ENCODE results near the gene CCDC175.

The CCDC175 gene

DNA sequence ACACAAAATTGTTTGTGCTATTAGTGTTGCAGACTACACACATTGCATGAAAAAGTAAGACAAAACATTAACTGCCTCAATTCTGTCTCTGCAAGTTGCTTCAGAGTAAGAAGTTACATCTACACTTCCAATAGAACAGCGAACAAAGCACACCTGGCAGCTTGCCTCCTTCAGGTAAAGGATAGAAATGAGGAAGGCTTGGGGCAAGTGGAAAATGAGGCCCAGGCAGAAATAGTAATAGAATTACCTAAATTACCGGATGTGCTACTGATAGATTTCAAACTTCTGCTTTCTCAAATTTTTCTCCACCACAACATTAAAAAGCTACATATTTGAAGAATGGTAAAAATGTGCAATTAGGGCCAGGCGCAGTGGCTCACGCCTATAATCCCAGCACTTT, 37.7 kb downstream of the CCDC175 start:
- DNase-seq: no peak

- DNase-seq: no peak
Measured at GRCh38 chr14:59537476-59537875, 39.1 kb downstream of the CCDC175 start.

DNA sequence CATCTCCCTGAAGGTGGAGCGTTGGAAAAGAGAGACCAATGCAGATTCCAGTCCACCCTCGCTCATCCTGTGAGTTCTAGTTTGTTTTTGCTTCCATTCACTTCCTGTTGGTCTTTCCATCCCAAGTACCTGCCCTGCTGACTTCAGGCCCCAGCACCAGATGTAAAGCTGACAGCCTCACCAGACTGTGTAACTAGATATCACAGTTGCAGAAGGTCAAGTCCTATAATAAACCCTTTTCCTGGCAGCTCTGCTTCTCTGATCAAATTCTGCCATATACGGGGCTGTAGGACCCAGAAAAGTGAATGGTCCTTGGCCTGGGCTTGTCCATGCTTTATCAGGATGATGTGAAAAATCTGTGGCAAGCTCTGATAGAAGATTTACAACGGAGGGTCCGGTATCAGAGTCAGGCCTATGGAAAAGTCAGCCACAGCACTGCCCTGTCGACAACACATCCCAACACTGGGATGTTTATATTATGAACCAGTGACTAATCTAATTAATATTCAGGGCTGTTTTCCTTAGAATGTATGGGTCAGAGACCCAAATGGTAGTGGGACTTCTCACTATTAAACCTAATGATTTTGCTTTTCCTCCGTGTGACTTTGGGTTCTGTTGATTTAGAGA, 42.1 kb downstream of the CCDC175 start:
- peak; percentile 18 for DNase-seq

DNA sequence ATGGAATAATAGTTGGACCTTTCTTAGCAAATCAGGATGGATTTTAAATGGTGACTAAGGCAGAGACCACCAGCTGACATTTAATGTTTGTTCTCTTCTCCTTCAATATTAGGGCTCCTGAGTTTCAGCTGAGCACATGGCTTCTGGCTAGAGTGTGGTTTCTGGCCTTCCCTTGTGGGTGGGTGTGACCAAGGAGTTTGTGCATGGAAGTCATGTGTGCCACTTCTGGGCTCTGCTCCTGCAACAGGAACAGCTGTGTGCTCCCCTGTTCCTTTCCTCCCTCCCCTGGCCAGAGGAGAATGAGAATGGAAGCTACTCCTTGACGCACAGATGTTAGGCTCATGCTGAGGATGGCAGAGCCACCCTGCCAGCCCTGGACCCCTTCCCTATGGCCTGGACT, 44.2 kb downstream of the CCDC175 start:
- no peak for DNase-seq

DNA sequence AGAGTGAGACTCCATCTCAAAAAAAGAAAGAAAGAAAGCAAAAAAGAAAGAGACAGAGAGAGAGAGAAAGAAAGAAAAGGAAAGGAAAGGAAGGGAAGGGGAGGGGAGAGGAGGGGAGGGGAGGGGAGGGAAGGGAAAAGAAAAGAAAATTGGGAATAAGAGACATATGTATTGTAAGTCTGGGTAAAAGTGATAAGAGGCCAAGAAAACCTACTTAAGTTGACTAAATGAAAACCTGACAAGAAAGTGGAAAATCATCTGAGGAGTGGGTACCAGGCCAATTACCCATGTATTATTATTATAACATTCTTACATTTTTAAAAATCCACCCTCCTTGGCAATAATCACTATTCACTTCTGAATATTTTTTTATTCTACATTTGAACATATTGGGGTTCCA, 46.3 kb downstream of the CCDC175 start:
- DNase-seq: no peak

- DNase-seq: peak; percentile 72
Measured at GRCh38 chr14:59529189-59529588, 47.4 kb downstream of the CCDC175 start.

DNA sequence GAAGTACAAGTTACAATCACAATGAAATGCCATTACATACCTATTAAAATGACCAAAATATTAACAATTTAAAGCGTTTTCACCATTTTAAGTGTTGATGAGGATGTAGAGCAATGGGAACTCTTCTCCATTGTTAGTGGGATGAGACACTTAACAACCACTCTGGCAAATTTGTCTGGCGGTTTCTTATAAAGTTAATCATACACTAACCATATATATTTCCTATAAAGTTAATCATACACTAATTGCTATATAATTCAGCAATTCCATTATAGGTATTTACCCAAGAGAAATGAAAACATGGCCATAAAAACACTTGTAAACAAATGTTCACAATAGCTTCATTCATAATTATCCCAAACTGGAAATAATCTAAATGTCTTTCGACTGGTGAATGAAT, 56.4 kb downstream of the CCDC175 start:
- no peak for DNase-seq

DNA sequence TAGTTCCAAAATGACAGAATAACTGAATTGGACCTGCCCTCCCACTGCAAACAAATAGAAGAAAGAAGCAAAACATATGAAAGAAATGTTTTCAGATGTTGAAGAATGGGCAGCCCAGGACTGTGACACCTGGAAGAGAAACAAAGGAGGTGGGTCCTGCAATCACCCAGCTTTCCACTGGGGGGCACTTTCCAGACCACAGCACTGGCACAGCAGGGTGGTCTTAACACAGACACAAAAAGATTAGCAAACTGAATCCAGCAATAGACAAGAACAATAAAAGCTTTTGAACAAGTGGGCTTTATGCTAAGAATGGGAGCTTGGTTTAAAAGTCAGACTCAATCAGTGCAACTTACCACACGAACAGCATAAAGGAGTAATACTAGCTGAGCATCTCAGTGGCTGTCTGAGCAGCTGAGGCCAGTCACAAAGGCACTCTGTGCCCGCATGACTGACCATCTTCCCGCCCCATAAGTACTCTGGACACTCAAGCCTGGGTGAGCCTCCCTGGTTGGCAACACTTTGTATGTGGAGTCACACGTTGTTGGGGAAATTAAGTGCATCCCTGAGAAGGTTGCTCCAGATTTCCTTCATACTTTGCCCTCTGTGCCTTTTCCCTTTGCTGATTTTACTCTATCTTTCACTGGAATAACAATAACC, 64.6 kb downstream of the CCDC175 start:
- DNase-seq: no peak

- DNase-seq: no peak
Measured at GRCh38 chr14:59510966-59511365, 65.6 kb downstream of the CCDC175 start.

DNA sequence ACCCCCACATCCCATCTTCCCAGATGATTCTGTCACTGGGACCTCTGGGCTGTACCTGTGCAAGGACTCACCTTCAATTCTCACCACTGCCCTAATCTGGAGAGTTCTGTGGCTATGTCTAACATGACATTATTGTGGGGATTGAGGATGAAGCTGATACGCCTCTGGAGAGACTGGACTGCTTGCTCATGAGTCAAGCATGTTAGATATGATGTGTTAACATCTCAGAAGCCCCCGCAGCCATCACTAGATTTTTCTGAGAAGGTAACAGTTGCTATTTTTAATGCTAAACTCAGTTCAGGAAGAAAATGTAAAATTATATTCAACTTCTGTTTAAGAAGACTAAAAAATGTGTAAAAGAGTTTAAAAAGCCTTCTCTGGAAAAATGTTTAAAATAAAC, 66.6 kb downstream of the CCDC175 start:
- DNase-seq: no peak

GRCh38 chr14:59509101-59509500, 67.5 kb downstream of the CCDC175 start:
- DNase-seq: no peak

- no peak for DNase-seq
Measured at GRCh38 chr14:59507752-59508103, 68.9 kb downstream of the CCDC175 start.

GRCh38 chr14:59507063-59507751, 69.4 kb downstream of the CCDC175 start:
- peak; percentile 50 for DNase-seq

- no peak for DNase-seq
Measured at GRCh38 chr14:59503256-59503655, 73.4 kb downstream of the CCDC175 start.

DNA sequence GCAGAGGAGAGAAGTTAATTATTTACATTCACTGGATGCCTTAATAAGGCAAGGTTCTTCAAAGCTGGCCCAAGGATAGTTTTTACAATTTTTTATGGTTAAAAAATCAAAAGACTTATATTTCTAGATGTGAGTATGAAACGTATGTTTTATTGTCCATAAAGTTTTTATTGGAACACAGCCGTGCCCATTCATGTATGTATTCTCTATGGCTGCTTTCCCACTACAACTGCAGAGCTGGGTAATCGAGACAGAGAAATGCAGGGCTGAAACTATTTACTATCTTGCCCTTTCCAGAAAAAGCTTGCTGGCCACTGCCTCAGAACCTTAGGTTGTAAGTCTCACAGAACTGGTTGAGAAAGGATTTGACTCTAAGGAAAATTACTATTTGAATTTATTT, 75.9 kb downstream of the CCDC175 start:
- DNase-seq: no peak

GRCh38 chr14:59492384-59492783, 84.2 kb downstream of the CCDC175 start:
- DNase-seq: no peak

DNA sequence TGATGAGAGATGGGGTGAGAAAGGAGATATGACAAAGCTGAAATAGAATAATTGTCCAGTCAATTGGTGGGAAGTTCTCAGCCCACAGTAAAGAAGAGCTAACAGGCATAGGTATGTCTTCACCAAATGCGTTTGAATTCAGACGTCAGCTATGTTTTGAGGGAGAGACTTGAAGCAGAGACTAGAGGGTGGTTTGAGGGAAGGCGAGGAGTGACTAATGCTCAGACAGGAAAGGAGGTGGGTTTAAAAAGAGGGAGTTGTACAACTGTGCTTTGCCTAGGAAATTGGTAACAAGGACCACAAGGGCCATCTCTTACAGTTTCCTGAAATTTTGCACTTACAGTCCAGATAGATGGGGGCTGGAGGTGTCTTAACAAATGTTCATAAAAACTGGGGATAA, 85.9 kb downstream of the CCDC175 start:
- no peak for DNase-seq

GRCh38 chr14:59484639-59485175, 91.9 kb downstream of the CCDC175 start:
- DNase-seq: peak; percentile 51

DNA sequence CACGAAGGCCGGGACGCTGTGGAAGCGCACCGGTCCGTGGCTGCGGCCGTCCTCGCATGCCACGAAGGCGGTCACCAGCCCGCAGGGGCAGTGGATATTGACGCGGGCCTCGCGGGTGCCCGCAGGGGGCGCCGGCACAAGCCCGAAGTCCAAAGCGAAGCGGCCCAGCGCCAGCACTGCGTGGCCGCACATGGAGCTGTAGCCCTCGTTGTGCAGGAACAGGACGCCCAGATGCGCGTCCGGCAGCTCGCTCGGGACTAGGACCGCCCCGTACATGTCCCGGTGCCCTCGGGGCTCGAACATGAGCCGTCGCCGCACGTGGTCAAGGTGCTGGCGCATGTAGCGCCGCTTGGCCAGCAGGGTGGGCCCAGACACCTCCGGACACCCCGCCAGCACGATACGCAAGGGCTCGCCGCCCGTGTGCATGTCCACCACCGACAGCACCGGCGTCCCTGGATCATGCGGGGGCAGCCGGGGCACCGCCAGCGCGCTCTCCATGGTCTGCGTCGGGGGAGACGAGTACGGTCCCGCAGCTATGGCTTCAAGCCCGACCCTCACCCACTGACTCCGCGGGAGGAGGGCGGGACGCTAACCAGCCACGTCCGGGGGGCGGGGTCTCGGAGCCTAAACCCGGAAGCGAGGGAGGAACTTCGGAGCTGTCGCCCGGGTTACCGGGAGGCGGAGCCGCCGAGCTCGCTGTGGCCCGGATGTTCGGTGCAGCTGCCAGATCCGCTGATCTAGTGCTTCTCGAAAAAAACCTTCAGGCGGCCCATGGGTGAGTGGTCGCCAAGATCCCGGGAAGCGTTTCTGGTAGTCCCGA, 92.6 kb downstream of the CCDC175 start, which contains the start of the genes JKAMP and L3HYPDH:
TSS of gene JKAMP (plus strand) at position 699 of the 820 bp plus-strand sequence. CDS start at position 772, 73 bp downstream.
TSS of gene L3HYPDH (minus strand) at position 590 of the 820 bp plus-strand sequence. CDS start at position 498, 92 bp downstream.
- DNase-seq: peak; percentile 100

DNA sequence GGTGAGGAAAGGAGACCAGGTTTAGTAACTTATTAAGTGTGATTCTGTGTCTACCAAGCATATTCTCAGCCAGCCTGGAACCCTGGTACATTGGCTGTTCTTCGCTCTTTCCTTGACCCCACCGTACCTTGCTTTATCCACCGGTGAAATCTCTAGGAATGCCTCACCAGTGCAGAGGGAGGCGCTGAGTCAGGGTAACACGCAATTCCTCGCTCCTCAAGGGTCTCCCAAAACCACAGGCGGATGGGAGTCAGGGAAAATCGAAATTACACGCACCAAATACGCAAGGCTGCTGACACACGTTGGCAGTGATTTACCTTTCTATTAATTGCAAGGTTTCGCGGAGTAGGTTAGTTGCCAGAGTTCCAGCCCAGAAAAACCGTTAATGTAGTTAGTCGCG, 93.2 kb downstream of the CCDC175 start:
- no peak for DNase-seq

GRCh38 chr14:59482541-59483331, 93.9 kb downstream of the CCDC175 start:
- DNase-seq: peak; percentile 9
